HG02763 (cell line): ENCODE results near the gene ILF2.
"Not testable (repeated sequence)": the region's sequence is repeated elsewhere in the genome, so short reads cannot be mapped to it uniquely, and the experiment has no call there.

Experiments used
- ATAC-seq: cut with Tn5 transposase; IDR thresholded peaks from one replicate; pipeline ENCODE4 v1.9.1; 2021; ENCODE audit warnings: mild to moderate bottlenecking, moderate library complexity; ENCODE audit not compliant: unreplicated experiment

Gene ILF2

DNA sequence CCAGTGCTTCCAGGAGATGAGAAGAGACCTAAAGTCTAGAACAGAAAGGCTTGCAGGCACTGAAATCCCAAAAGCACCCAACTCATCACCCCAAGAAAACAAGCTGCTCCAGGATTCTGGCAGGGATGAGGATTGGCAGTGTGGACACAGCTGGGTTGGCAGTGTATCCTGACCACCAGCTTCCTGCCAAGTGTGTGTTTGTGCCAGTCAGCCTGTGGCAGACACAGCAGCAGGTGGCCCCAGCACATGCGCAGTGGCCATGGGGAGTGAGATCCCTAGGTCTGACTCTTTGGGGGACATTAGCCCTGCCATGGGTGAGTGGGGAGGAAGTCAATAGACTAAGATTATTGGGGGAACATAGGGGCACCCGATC lies 20.9 kb downstream of the ILF2 start:
- no peak for ATAC-seq

DNA sequence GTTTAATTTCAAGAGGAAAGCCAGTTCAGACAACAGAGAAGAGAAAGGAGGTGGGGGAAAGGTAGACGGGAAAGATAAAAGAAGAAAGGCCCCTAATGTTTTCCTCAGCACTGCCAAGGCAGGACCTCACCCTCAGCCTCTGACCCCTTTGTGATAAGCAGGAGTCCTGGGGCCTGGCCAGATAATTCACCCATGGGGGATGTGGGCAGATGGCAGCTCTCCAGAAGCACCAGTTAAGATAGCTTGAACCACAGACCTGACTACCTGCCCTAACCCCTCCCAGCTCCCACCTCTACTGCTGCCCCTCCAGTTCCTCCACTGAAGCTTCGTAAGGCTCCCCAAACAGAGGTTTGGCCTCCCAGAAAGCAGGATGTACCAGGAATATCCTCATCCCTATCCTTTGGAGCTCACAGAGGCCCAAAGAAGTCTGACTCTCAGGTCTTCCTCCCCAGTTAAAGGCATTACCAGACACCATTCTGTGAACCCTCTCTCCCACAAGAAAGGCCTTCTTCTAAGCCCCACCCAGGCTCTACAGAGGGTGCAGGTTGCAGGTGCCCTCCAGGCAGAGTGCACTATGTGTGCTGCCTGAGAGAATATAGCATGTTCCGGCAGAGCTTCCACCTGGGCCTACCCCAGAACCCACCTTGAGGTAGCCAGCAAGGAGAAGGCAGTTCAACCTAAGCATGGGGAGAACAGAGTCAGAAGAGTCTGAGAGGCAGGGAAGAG lies 21.5 kb downstream of the ILF2 start:
- no peak for ATAC-seq

DNA sequence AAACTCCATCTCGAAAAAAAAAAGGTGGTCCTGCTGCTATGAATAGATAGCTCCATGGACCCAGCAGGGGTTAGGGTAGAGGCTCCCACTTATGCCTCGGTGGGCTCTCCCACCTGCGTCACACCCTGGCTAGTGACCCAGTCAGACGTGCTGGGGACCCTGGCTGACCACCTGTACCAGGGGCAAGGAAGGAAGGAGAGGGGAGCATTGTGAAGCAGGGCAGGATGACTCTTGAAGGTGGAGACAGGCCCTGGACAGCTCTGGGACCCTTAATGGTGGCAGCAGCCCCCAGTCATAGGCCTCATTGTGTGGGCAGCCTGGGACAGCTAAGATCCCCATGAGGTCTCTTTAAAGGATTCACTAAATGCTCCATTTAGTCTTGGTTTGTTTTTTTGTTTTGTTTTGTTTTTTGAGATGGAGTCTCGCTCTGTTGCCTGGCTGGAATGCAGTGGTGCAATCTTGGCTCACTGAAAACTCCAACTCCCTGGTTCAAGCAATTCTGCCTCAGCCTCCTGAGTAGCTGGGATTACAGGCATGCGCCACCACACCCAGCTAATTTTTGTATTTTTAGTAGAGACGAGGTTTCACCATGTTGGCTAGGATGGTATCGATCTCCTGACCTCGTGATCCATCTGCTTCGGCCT lies 22.7 kb downstream of the ILF2 start:
- no peak for ATAC-seq

DNA sequence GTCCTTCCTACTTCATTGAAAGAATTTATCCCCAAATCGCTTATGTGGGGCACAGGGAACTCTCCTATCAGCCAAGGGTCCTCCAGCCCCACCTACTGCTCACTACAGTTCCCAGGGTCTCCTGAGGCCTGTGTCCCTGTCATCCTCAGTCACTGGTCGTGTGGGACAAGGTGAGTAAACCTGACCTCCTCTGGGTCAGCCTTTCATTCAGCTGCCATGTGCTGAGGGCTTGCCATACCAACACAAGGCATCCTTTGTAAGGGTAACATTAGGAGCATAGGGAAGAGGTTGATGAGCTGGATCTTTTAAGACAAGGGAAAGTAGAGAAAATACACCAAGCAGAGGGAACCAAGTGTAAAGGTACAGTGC lies 23.5 kb downstream of the ILF2 start:
- no peak for ATAC-seq

DNA sequence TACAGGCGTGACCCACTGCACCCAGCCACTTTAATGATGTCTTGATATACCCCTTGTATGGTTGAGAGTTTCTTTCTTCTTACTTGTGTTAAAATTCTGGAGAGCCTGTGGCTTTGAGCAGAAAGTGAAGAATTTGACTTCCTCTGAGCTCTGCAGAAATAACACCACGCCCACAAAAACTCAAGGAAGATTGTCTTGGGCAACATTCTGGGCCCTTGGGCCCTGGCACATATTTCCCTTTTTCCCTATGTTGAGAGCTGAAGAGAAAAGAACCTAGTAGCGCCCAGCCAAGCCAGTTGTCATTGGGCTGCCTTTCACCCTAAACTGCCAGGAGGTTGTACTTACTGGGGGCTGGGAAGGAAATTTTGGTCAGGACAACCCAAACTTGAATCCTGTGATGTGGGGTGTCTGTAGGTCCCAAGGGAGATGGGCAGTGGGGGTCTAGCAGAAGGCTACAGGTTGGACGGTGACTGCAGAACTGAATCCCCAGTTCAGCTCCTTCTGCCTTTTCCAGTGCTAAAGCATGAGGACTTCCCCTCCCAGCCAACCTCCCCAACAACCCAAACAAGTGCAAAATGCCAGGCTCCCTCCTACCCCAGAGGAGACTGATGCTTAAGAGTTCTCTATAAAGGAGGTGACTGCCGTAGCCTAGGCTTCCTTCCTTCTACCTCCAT lies 24.0 kb downstream of the ILF2 start:
- ATAC-seq = no peak

DNA sequence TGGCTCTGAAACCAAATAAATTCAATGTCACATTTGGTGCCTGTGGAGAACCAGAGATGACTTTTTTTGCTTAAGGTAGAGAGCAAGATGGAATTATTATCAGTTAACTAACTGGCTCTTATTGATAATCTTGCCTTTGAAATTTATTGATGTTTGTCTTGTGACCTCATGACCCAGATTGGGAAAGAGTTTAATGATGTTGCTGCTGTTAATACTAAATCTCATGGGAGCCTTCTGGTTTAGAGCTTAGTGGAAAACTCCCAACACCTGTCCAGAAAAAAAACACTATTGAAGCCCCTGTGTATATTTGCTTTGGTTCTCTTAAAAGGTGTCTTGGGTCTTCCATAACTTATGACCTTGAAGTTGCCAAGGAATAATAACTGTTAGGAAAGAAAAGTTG lies 27.0 kb downstream of the ILF2 start:
- ATAC-seq = no peak

DNA sequence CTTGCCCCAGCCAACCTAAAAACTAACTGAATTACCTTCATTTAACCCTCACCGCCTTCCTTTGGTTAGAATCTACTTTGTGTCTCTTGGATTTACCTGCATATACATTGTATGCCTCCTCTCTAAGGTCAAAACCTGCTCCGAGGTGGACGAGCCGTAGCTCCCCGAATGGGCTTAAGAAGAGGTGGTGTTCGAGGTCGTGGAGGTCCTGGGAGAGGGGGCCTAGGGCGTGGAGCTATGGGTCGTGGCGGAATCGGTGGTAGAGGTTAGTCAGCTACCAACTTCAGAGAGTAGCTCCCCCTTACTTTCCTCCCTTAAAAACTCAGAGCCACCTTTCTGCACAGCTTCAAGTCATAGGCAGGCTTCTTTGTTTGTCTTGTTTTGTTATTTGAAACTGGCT lies 27.7 kb downstream of the ILF2 start:
- ATAC-seq = no peak

DNA sequence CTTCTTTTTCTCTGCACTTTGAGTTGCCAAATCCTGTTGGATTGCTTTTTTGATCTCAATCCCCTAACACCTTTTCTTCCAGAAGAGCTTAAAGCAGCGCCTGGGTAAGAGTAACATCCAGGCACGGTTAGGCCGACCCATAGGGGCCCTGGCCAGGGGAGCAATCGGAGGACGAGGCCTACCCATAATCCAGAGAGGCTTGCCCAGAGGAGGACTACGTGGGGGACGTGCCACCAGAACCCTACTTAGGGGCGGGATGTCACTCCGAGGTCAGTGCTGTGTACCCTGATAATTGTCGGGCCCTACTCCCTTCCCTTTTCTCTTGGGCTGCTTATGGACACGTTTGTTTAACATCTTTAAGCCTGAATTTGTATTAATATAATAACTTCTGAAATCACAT lies 28.6 kb downstream of the ILF2 start:
- no peak for ATAC-seq

DNA sequence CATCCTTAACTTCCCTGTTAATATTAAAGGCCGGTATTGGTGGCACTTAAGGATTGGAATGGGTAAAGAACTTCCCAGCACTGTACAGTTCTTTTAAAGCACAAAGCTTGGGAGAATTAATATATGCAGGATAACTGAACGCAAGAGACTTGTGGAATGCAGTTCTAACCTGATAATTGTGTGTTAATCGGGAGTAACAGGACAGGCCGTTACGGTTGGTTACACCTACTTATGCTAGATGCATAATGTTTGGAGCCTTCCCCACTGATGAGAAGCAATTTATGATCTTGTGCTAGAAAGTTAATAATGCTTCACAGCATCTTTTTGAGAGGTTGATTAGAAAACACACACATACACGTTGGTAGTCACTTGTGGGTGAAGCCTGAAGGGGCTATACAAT lies 29.9 kb downstream of the ILF2 start:
- no peak for ATAC-seq

DNA sequence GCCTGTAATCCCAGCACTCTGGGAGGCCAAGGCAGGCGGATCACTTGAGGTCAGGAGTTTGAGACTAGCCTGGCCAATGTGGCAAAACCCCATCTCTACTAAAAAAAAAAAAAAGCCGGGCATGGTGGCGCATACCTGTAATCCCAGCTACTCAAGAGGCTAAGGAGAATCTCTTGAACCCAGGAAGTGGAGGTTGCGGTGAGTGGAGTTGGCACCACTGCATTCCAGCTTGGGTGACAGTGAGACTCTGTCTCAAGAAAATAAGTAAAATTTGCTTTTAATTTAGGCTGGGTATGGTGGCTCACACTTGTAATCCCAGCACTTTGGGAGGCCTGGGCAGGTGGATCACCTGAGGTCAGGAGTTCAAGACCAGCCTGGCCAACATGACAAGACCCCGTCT lies 30.6 kb downstream of the ILF2 start:
- ATAC-seq = not testable (repeated sequence)

DNA sequence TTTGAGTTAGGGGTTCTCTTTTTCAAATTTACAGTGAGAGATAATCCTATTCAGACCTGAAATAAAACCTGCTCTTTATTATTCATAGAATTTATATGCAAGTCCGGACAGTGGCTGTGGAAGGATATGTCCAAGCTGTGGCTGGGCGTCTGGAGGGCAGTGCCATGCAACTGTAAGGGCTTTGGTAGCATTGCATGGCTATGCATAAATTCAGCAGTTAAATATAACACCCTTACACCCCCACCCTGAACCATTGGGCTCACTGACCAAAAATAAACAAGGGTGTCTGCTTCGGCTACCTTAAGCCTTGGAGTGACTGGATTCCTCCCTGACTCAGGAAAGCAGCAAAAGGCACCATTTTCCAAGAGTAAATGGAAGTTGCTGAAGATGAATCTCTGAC lies 31.5 kb downstream of the ILF2 start:
- ATAC-seq = no peak

DNA sequence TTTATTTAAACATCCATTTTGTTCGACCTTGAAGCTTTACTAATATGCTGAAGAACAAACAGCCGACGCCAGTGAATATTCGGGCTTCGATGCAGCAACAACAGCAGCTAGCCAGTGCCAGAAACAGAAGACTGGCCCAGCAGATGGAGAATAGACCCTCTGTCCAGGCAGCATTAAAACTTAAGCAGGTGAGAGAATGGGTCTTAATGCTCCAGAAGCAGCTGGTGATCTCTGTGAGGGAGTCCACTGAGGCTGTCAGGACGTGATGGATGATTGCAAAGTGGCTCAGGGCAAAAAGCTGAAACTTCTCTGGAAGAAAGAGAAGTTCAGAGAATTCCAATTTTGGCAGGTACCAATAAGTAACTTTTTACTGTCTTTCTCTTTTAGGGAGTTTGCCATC lies 32.5 kb downstream of the ILF2 start:
- ATAC-seq = no peak

DNA sequence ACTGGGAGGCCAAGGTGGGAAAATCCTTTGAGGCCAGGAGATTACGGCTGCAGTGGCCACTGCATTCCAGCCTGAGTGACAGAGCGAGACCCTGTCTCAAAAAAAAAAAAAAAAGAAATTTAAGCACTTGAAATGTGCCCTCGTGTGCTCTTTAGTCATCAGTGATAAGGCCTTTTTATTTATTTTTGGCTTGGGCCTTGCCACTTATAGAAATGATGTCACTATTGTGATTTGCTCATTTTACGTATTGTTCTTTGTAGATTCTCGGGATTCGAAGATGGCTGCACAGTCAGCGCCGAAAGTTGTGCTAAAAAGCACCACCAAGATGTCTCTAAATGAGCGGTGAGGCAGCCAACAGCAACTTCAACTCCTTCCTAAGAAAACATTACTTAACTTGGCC lies 34.5 kb downstream of the ILF2 start:
- ATAC-seq = no peak

DNA sequence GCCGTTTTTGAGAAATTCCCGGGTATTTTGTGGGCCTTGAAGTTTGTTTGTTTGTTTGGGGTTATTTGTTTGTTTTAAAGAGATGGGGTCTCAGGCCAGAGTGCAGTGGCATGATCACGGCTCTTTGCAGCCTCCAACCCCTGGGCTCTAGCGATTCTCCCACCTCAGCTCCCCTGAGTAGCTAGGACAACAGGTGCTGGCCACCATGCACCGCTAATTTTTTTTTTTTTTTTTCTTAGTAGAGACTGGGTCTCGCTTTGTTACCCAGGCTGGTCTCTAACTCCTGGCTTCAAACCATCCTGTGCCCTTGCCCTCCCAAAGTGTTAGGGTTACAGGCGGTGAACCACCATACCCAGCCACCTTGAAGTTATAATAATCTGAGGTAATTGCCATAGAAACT lies 34.9 kb downstream of the ILF2 start:
- ATAC-seq = no peak

DNA sequence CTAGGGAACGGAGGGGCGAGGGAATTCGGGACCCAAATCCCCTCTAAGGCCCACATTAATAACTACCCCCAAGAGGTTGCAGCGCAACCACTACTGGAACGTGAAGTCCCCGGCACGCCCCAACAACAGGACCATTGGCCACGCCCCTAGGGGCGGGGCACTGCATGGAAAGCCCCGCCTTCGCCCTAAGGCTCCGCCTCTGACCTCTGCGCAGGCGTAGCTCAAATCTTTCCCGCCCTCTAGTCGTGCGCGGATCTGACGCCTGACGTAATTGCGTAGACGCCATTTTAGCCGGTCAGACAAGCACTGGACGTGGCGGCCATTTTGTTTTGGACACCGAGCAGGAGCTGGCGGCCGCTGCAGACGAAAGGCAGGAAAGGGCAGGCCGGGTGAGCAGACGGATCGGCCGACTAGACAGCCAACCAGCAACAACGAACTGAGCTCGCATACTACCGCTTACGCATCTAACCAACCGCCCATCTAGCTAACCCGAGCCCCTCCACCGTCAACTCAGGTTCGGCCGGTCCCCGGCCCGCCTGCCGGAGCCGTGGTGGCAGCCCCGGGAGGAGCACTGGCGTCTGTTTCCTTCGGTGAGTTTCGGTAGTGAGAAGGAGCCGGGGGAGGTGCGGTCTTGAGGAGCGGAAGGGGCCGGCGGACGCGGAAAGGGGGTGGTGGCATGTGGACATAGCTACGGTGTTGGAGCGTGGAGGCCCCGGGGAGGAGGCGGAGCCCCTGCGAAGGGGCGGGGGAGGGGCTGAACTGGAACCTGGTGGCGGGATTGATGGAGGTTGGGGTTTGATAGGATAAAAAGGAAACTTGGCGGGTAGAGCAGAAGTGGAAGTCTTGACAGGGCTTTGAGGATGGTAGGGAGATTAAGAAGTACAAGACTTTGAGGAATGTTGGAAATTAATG lies 36.8 kb downstream of the ILF2 start, which contains the start of gene CHTOP:
TSS of gene CHTOP (plus strand) at position 313 of the 912 bp plus-strand sequence. CDS start 2,523 bp downstream, outside the sequence.
- ATAC-seq = peak; percentile 86

DNA sequence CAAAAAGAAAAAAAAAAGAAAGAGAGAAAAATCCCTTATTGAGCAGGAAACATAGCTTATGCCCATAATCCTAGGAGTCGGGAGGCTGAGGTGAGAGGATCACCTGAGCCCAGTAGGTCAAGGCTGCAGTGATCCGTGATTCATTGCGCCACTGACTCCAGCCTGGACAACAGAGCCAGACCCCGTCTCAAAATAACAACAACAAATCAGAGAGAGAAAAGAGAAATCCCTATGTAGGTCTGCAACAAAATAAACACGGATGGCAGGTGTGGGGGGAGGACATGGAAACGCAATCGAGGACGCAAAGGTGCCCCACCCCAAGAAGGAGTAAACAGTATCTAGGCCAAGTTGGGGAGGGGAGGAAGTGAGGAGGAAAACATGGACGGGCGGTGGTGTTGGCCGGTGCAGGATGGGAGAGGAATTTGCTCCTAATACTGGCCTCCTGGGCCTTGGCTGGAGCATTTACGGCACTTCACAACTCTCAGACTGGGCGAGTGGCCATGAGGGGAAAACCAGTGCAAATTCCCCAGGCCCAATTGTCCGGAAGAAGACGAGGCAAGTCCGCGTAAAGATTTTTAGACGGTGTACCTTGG lies 37.5 kb downstream of the ILF2 start:
- no peak for ATAC-seq

DNA sequence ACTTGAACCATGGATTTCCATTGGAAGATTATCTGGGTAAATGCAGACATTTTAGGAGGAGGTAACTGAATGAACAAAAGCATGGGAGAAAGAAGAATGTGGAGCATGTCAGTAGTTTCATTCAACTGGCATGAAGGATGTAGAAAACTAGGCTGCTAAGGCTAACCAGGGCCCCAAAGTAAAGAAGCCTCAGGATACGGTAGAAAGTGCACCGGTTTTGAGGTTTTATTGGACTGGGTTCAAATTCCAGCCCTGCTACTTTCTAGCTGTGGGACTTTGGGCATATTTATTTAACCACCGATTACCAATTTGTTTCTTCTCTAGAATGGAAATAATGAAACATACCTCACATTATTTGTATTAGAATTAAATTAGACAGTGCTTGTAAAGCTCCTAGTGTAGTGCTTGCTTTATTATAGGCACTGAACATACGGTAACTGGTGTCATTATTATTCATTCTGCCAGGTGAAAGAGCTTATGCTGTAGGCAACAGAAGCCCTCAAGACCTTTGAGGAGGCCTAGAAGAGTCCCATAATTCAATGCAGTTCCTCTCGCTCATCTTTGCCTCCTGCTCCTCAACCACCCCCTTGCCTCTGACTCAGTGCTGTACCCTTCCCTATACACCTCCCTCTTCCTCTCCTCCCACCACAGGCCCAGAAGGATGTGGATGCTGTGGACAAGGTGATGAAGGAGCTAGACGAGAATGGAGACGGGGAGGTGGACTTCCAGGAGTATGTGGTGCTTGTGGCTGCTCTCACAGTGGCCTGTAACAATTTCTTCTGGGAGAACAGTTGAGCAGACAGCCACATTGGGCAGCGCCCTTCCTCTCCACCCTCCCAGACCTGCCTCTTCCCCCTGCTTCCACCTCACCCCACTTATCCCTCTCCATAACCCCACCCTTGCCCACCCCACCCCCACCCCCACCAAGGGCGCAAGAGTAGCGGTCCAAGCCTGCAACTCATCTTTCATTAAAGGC lies 39.5 kb downstream of the ILF2 start:
- ATAC-seq = no peak

DNA sequence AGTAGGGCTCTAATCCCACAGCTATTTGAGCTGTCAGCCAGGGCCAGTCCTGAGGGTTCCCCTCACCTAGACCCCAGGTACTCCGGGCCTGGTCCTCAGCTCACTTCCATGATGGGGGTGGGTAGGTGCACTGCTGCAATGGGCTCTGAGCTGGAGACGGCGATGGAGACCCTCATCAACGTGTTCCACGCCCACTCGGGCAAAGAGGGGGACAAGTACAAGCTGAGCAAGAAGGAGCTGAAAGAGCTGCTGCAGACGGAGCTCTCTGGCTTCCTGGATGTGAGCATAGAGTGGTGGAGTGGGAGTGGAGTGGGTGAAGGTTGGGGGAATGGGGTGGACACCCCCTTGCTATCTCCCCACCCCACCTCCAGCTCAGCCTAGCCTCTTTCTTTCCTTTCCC lies 40.4 kb downstream of the ILF2 start:
- no peak for ATAC-seq

DNA sequence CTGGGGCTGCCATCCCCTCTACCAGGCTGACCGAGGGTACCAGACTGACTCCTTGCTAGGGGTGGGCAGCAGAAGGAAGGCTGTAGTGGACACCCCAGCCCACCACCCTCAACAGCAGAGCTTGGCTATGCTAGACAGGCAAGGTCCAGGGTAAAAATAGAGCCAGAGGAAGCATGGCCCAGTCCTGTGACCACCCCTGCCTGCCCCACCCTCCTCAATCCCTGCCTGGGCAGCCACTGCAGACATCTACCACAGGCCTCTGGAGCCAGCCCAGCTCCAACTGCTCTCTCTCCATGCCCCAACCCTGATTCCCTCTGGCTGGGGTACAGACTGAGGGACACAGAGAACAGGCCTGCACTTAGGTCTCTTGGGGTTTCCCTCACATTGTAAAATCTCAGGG lies 40.8 kb downstream of the ILF2 start:
- ATAC-seq = no peak

DNA sequence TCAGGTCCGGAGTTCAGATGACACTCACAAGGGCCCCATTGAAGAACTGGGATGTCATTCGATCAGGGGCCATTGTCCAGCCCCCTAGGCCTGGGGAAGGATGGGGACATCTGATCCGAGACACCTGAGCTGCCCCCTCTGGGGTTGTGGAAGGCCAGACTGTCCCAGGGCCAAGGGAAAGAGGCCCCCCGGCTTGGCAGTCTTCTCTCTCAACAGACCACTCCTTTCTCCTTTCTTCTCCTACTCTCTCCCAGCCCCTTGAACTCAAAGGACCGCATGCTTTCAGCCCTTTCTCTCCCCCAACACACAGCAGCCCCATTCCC lies 41.5 kb downstream of the ILF2 start:
- no peak for ATAC-seq
